Thymus (tissue), 14 donors: ENCODE data around the gene CUEDC1. TPM values are rescaled to one million over a fixed set of nuclear protein-coding genes. Genes with fewer than 3 reads are reported as not detected.

Experiments
- DNase-seq, 9 donors: peaks; one replicate each; pipeline ENCODE4 v3.0.0-alpha.2; 2013; ENCODE audit warnings: low spot score in 9 of 9, low read depth in 6 of 9, missing footprints in 1 of 9
- H3K27ac ChIP-seq, 2 donors: one replicate each; pipeline ENCODE4 v1.5.1; 2013; ENCODE audit warnings: control low read depth in 1 of 2, low read depth in 1 of 2, low read length in 1 of 2, mild to moderate bottlenecking in 1 of 2, moderate library complexity in 1 of 2
- H3K27me3 ChIP-seq, 2 donors: one replicate each; pipeline ENCODE4 v1.5.1; 2013; ENCODE audit warnings: low read length in 1 of 2; ENCODE audit not compliant: control insufficient read depth in 2 of 2, insufficient read depth in 1 of 2
- H3K36me3 ChIP-seq, 2 donors: one replicate each; pipeline ENCODE4 v1.5.1; 2013; ENCODE audit warnings: low read length in 1 of 2, mild to moderate bottlenecking in 1 of 2, moderate library complexity in 1 of 2; ENCODE audit not compliant: control insufficient read depth in 2 of 2, insufficient read depth in 2 of 2
- H3K4me1 ChIP-seq, 2 donors: one replicate each; pipeline ENCODE4 v1.5.1; 2013; ENCODE audit warnings: low read length in 2 of 2; ENCODE audit not compliant: control insufficient read depth in 2 of 2, insufficient read depth in 2 of 2
- H3K4me3 ChIP-seq, 2 donors: one replicate each; pipeline ENCODE4 v1.5.1; 2013; ENCODE audit warnings: low read length in 2 of 2, control low read depth in 1 of 2, mild to moderate bottlenecking in 1 of 2
- H3K9me3 ChIP-seq, 2 donors: one replicate each; pipeline ENCODE4 v1.5.1; 2013; ENCODE audit warnings: low read length in 1 of 2, mild to moderate bottlenecking in 1 of 2; ENCODE audit not compliant: control insufficient read depth in 2 of 2, insufficient read depth in 1 of 2
- whole genome bisulfite sequencing: extraction: QIAGEN DNeasy Blood & Tissue Kit; methylation state at CpG from one replicate; pipeline ENCODE4 v1.1.7; 2013; 5-methylcytosine and 5-hydroxymethylcytosine counted together
- long read RNA-seq, 10 donors: transcript quantifications; one replicate each; lab custom pipeline, GENCODE V29; 2026
- polyA plus RNA-seq: library from polyadenylated mRNA; stranded (reverse); fragments of 200-250 nt; gene quantifications from one replicate; pipeline ENCODE4 v1.2.3, GENCODE V29; 2013
- total RNA-seq: library from RNA; stranded (reverse); fragments of 120-200 nt; gene quantifications from one replicate; pipeline ENCODE4 v1.2.4, GENCODE V29; 2013
- donor health status: healthy.

The CUEDC1 gene, protein sequence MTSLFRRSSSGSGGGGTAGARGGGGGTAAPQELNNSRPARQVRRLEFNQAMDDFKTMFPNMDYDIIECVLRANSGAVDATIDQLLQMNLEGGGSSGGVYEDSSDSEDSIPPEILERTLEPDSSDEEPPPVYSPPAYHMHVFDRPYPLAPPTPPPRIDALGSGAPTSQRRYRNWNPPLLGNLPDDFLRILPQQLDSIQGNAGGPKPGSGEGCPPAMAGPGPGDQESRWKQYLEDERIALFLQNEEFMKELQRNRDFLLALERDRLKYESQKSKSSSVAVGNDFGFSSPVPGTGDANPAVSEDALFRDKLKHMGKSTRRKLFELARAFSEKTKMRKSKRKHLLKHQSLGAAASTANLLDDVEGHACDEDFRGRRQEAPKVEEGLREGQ
- total RNA-seq (3.1 TPM), polyA plus RNA-seq (19.3 TPM)
- long read RNA-seq, donor 1 = 0 reads
- long read RNA-seq, donor 2 = 0 reads
- long read RNA-seq, donor 3, partial matches to known transcripts = 0 of 4 reads
- long read RNA-seq, donor 3, other reads (novel, unspliced or antisense) = 0 of 4 reads
- long read RNA-seq, donor 4, partial matches to known transcripts = 0 of 6 reads
- long read RNA-seq, donor 4, other reads (novel, unspliced or antisense) = 0 of 6 reads
- long read RNA-seq, donor 5, partial matches to known transcripts = 0 of 4 reads
- long read RNA-seq, donor 5, other reads (novel, unspliced or antisense) = 0 of 4 reads
- long read RNA-seq, donor 6, partial matches to known transcripts = 0 of 6 reads
- long read RNA-seq, donor 6, other reads (novel, unspliced or antisense) = 0 of 6 reads
- long read RNA-seq, donor 7, partial matches to known transcripts = 0 of 1 reads
- long read RNA-seq, donor 7, other reads (novel, unspliced or antisense) = 0 of 1 reads
- long read RNA-seq, donor 8, partial matches to known transcripts = 0 of 6 reads
- long read RNA-seq, donor 8, other reads (novel, unspliced or antisense) = 0 of 6 reads
- long read RNA-seq, donor 9, partial matches to known transcripts = 0 of 1 reads
- long read RNA-seq, donor 9, other reads (novel, unspliced or antisense) = 0 of 1 reads
- long read RNA-seq, donor 10, partial matches to known transcripts = 0 of 4 reads
- long read RNA-seq, donor 10, other reads (novel, unspliced or antisense) = 0 of 4 reads

DNA sequence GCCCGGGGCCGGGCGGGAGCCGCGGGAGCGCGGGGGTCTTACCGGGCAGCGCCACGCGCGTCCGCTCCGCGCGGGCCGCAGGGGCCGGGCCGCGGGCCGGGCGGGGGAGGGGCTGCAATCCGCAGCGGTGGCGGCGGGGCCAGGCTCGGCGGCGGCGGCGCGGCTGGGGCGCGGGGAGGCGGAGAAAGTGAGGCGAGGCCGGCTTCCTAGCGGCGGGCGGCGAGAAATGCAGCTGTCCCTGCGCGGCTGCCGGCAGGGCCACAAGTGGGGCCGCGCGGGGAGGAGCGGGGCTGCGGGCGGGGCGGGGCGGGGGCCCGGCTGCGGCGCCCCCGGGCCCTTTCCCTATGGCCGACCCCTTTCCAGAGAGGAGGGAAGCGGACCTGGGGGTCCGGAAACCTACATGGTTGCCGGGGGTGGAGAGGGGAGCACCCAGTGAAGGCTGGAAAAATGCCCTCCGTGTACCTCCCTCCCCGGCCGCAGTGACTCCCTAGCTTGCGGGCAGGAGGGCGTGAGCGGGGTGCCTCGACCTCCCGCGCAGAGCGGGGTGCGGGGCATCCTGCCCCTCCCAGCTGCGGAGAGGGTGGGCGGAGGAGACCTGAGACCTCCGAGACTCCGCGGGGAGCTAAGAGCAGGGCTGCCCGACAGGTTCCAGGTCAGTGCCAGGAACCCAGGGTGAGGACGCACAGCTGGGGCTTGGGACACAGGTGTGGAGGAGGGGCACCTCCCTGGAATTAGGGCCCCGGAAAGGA is at the start of gene CUEDC1:
TSS of gene CUEDC1 (minus strand) at position 230 of the 749 bp plus-strand sequence. CDS start 69,848 bp downstream, outside the sequence.
- peak in 2 of 9 donors; percentile 33 to 59 for DNase-seq
- H3K27me3 ChIP-seq = peaks cover 29 to 66% of the 10 kb centered on the region in 2 donors
- WGBS = 1% methylated on average over 79 of the region's 79 CpGs
- peaks cover 15 to 44% of the 10 kb centered on the region in 2 donors for H3K4me1 ChIP-seq
- H3K9me3 ChIP-seq = no peaks in the 10 kb centered on the region
- peak within 1 kb of the TSS; percentile 35 to 61 for H3K4me3 ChIP-seq
- H3K27ac ChIP-seq = peak within 1 kb of the TSS in 1 of 2 donors; percentile 83
- no peaks in the 10 kb centered on the region for H3K36me3 ChIP-seq

DNA sequence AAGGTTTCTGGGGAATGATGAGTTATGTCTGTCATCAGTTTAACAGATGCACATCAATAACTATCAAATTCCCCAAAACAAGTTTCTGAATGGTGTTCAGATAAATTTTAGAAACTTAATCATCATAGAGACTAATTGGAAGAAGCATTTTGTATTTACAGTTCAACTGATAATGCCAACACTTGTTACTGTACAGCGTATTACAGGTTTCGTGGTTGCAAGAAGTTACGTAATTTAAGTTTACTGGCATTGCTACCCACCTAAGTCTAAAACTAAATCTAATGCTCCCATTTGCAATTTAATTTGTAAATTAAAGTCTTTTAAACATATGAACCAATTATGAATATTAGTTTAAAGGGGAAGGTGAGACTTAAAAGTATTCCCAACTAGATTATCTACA is 48.8 kb upstream of the CUEDC1 start:
- Histone ChIP-seq H3K9me3 (peaks cover 0 to 5% of the 10 kb centered on the region in 2 donors), H3K4me1 (peaks cover 12 to 23% of the 10 kb centered on the region in 2 donors), H3K27me3 (no peaks in the 10 kb centered on the region), H3K4me3 (no peak overlapping the region), H3K36me3 (peaks cover 3 to 66% of the 10 kb centered on the region in 2 donors), H3K27ac (no peak overlapping the region)
- WGBS = 93% methylated on average over 3 of the region's 3 CpGs
- no peak for DNase-seq

DNA sequence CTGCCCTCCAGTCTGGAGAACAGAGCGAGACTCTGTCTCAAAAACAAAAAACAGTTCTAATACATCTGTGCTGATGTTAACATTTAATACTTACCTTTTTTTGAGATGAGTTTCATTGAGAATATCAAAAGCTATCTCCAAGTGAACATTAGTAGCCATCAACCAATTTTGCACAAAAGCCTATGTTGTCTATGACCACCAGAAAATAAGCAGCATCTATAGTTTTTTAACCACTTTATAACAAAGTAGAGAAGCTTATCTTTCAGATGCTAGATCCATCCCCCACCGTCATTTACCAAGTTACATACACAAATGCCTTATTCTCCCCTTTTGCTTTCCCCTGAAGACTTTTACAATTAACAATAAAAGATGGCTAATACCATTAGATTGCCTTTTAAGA is 47.8 kb upstream of the CUEDC1 start:
- peaks cover 8 to 18% of the 10 kb centered on the region in 2 donors for H3K4me1 ChIP-seq
- H3K27ac ChIP-seq = no peak overlapping the region
- H3K9me3 ChIP-seq = no peaks in the 10 kb centered on the region
- H3K36me3 ChIP-seq = peaks cover 3 to 77% of the 10 kb centered on the region in 2 donors
- H3K4me3 ChIP-seq = no peak overlapping the region
- DNase-seq = no peak
- no peaks in the 10 kb centered on the region for H3K27me3 ChIP-seq
- 96% methylated on average over 2 of the region's 2 CpGs for WGBS

DNA sequence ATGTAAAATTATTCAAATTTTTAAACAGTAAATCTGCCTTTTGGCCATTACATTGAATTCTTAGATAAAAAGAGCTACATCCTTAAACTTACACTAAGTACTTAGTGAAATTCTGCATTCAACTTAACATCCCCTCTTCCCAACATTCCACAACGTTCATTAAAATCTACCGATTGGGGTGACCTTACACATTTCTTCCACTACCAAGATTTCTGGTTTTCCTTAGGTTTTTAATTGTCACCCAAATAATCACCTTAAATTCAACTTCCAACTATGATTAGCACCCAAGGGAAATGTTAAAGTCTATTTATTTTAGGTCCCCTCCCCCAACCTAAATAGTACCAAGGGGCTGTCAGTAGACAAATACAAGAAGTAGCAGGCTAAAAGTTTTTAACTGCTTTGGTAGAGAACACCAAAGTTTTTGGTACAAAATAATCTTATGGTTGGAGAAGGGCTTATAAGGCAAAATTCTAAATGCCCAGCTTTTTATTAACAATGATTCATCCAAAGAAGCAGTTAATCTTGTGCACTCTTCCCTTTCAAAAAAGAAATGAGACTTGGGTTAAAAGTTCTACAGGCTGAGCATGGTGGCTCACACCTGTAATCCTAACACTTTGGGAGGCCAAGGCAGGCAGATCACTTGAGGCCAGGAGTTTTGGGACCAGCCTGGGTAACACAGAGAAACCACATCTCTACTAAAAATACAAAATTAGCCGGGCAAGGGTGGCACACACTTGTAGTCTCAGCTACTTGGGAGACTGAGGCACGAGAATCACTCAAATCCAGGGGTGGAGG is 47.1 kb upstream of the CUEDC1 start:
- Histone ChIP-seq H3K27me3 (no peaks in the 10 kb centered on the region), H3K27ac (no peak overlapping the region), H3K9me3 (no peaks in the 10 kb centered on the region), H3K36me3 (peaks cover 3 to 83% of the 10 kb centered on the region in 2 donors), H3K4me3 (no peak overlapping the region), H3K4me1 (peaks cover 8 to 15% of the 10 kb centered on the region in 2 donors)
- WGBS = 96% methylated on average over 4 of the region's 4 CpGs
- no peak for DNase-seq

DNA sequence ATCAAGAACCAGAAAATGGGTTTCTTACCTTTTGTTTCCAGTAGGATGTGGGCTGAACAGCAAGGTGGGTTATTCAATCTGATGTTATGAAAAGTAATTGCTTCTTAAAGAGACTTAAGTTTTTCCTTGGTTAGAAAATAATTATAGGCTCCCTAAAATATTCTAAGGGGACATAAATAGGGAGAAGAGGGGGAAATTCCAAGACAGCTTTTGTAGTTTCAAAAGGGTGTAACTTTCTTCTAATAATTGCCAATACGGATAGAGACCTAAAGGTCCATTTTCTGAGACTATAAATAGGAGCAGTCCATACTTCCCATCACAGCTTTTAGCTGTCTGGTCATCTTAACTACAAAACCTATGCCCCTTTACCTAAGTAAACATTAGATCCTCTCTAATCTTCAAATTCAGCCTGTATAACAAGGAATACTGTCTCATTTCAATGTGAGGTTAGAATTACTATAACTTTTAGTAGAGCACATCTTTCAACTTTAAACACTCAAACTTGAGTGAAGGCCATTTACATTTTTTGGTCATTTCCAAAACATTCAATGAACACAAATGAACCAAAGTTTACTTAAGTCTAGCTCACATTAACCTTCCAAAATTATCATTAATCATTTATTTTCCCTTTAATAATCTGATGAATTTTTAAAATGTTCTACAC is 46.4 kb upstream of the CUEDC1 start:
- Histone ChIP-seq H3K36me3 (peaks cover 3 to 88% of the 10 kb centered on the region in 2 donors), H3K27ac (no peak overlapping the region), H3K4me3 (no peak overlapping the region), H3K9me3 (no peaks in the 10 kb centered on the region), H3K27me3 (no peaks in the 10 kb centered on the region), H3K4me1 (peaks cover 8 to 15% of the 10 kb centered on the region in 2 donors)
- DNase-seq = no peak
- 50% methylated on average over 1 of the region's 1 CpG for WGBS

DNA sequence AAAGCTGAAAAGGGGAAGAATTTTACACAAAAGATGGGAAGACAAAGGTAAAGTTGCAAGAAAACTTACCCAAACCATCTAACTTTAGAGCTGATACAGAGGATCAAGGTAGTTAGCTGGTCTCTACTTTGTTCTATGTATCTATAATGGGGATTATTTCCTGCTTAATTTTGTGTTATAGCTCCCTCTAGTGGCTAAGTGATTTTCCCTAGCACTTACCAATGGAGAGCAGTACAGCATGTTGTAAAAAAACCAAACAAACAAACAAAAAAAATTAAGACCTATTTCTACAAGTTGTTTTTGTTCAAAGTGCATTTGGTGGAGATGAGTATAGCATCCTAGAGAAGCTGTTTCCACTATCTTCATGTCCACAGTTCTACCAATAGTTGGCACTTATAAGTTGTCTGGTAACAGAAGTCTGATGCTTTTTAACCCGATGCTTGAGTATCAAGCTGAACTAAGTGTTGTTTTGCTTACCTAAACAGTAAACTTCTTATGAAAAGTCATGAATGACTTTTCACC is 44.3 kb upstream of the CUEDC1 start:
- DNase-seq = peak in 8 of 9 donors; percentile 53 to 86 (median 74)
- H3K27me3 ChIP-seq = no peaks in the 10 kb centered on the region
- H3K36me3 ChIP-seq = peaks cover 3 to 72% of the 10 kb centered on the region in 2 donors
- peaks cover 0 to 12% of the 10 kb centered on the region in 2 donors for H3K4me1 ChIP-seq
- whole genome bisulfite sequencing = 96% methylated on average over 1 of the region's 1 CpG
- no peak overlapping the region for H3K4me3 ChIP-seq
- H3K27ac ChIP-seq = no peak overlapping the region
- H3K9me3 ChIP-seq = no peaks in the 10 kb centered on the region

DNA sequence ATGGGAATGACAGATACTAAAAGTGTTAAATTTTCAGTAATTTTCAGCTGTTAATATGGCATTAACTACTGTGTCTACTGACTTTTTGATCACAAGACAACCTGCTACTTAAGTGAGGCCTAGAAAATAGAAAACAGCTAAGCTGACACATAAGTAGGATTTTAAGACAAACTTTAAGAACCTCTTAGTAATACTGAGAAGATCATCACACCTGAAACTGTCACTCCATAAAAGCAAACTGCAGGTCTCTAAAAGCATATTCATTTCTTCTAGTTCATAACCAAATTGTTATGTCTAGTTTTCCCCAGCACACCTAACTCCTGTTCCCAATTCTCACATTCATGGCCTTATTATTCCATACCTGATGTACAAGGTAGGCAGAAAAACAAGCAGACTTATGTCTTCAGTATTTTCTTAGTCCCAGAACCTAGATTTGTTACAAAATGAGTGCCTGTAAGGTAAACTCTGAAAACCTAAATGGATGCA is 43.8 kb upstream of the CUEDC1 start:
- no peaks in the 10 kb centered on the region for H3K9me3 ChIP-seq
- no peak for DNase-seq
- H3K27ac ChIP-seq = no peak overlapping the region
- peaks cover 3 to 67% of the 10 kb centered on the region in 2 donors for H3K36me3 ChIP-seq
- H3K4me3 ChIP-seq = no peak overlapping the region
- H3K4me1 ChIP-seq = peaks cover 0 to 17% of the 10 kb centered on the region in 2 donors
- no peaks in the 10 kb centered on the region for H3K27me3 ChIP-seq
